Measurements from ENCODE around the gene DOHH.
"Not testable (repeated sequence)": the region's sequence is repeated elsewhere in the genome, so short reads cannot be mapped to it uniquely, and the experiment has no call there.

The DOHH gene

DNA sequence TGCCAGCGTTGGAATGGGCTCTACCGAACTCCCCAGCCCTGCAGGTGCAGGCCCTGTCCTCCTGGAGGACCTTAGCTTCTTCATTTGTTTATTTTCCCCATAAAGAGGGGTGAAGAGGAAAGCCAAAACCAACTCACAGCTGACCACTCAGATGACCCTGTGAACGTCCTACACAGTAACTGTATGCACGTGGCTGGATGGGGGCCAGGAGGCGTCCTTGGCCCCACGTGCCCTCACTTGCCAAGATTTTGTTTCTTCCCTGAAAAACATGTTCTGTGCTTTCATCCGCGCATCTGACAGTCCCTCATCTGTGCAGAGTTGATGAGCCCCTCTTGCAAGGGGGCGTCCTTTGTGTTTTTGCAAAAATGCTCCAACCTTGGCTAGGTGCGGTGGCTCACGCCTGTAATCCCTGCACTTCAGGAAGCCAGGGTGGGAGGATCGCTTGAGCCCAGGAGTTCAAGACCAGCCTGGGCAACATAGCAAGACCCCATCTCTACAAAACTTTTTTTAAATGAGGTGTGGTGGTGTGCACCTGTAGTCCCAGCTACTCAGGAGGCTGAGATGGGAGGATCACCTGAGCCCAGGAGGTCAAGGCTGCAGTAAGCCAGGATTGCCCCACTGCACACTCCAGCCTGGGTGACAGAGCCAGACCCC is 33.2 kb upstream of the DOHH start:
- TF ChIP-seq, protein P1, sequence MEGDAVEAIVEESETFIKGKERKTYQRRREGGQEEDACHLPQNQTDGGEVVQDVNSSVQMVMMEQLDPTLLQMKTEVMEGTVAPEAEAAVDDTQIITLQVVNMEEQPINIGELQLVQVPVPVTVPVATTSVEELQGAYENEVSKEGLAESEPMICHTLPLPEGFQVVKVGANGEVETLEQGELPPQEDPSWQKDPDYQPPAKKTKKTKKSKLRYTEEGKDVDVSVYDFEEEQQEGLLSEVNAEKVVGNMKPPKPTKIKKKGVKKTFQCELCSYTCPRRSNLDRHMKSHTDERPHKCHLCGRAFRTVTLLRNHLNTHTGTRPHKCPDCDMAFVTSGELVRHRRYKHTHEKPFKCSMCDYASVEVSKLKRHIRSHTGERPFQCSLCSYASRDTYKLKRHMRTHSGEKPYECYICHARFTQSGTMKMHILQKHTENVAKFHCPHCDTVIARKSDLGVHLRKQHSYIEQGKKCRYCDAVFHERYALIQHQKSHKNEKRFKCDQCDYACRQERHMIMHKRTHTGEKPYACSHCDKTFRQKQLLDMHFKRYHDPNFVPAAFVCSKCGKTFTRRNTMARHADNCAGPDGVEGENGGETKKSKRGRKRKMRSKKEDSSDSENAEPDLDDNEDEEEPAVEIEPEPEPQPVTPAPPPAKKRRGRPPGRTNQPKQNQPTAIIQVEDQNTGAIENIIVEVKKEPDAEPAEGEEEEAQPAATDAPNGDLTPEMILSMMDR (IDR thresholded peaks at IDR 0.05; ENCODE audit: low read depth, low read length, missing control alignments), result no peak
- H3K27me3 ChIP-seq (replicated peaks), result no peaks in the 10 kb centered on the region
- H3K27ac ChIP-seq, result no peak overlapping the region
- H3K4me3 ChIP-seq (ENCODE audit: low read depth, low read length), result no peak overlapping the region
- no peak for DNase-seq
- in situ Hi-C loops (cut with HindIII; ENCODE audit: low pct_ligation_motif_present, low sequenced_read_pairs), result no loop called here
- H3K36me3 ChIP-seq (replicated peaks), result peaks cover 44% of the 10 kb centered on the region

DNA sequence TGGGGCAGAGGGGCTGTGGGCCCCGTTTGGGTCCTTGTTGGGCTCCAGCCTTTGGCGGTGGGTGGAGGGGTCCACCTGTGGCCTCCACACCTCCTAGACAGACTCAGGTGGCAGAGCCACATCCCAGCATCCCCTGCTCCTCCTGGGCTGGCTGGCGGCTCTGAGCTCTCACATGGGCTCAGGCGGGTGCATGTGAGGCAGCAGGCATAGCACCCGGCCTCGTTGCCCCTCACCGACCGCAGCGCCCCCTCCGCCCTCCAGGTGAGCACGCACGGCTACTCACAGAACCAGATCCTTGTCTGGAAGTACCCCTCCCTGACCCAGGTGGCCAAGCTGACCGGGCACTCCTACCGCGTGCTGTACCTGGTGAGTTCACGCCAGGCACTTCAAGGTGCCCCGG is 32.6 kb upstream of the DOHH start:
- no peak for DNase-seq
- TF ChIP-seq, protein P1 (IDR thresholded peaks at IDR 0.05; ENCODE audit: low read depth, low read length, missing control alignments), result no peak
- Histone ChIP-seq H3K27me3 (replicated peaks) (no peaks in the 10 kb centered on the region), H3K27ac (no peak overlapping the region), H3K36me3 (replicated peaks) (peaks cover 48% of the 10 kb centered on the region), H3K4me3 (ENCODE audit: low read depth, low read length) (no peak overlapping the region)
- in situ Hi-C loops (cut with HindIII; ENCODE audit: low pct_ligation_motif_present, low sequenced_read_pairs), result no loop called here

DNA sequence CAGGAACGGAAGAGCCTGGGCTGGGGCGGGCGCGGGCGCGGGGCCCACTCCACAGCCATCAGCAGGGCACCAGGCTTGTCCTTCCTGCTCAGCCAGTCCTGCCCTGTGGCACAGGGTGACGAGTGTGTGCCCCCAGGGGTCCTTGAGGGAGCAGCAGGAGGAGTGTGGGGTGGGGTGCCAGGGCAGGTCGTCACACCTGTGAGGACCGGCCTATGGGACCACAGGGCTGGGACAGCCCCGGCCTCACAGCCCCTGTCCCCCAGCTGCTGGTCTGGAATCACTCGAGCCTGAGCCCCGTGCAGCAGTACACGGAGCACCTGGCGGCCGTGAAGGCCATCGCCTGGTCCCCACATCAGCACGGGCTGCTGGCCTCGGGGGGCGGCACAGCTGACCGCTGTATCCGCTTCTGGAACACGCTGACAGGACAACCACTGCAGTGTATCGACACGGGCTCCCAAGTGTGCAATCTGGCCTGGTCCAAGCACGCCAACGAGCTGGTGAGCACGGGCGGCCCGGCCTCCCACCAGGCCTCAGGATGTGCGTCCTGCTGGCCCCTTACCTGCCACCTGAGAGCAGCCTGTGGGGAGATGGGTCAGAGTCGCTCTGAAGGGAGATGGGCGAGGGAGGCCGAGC is 31.8 kb upstream of the DOHH start:
- TF ChIP-seq, protein P1 (IDR thresholded peaks at IDR 0.05; ENCODE audit: low read depth, low read length, missing control alignments), result no peak
- no peaks in the 10 kb centered on the region for H3K27me3 ChIP-seq (replicated peaks)
- DNase-seq, result no peak
- no peak overlapping the region for H3K27ac ChIP-seq
- in situ Hi-C loops (cut with HindIII; ENCODE audit: low pct_ligation_motif_present, low sequenced_read_pairs), result no loop called here
- peaks cover 55% of the 10 kb centered on the region for H3K36me3 ChIP-seq (replicated peaks)
- H3K4me3 ChIP-seq (ENCODE audit: low read depth, low read length), result no peak overlapping the region

DNA sequence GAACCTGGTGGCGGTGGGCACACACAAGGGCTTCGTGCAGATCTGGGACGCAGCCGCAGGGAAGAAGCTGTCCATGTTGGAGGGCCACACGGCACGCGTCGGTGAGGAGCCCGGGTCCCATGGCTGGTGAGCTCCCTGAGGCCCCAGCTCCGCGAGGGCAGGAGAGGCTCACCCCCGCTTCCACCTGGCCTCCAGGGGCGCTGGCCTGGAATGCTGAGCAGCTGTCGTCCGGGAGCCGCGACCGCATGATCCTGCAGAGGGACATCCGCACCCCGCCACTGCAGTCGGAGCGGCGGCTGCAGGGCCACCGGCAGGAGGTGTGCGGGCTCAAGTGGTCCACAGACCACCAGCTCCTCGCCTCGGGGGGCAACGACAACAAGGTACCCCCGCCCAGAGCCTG is 31.2 kb upstream of the DOHH start:
- Histone ChIP-seq H3K27me3 (replicated peaks) (no peaks in the 10 kb centered on the region), H3K4me3 (ENCODE audit: low read depth, low read length) (no peak overlapping the region), H3K36me3 (replicated peaks) (peaks cover 60% of the 10 kb centered on the region), H3K27ac (no peak overlapping the region)
- TF ChIP-seq, protein P1 (IDR thresholded peaks at IDR 0.05; ENCODE audit: low read depth, low read length, missing control alignments), result no peak
- DNase-seq, result no peak
- in situ Hi-C loops (cut with HindIII; ENCODE audit: low pct_ligation_motif_present, low sequenced_read_pairs), result no loop called here

DNA sequence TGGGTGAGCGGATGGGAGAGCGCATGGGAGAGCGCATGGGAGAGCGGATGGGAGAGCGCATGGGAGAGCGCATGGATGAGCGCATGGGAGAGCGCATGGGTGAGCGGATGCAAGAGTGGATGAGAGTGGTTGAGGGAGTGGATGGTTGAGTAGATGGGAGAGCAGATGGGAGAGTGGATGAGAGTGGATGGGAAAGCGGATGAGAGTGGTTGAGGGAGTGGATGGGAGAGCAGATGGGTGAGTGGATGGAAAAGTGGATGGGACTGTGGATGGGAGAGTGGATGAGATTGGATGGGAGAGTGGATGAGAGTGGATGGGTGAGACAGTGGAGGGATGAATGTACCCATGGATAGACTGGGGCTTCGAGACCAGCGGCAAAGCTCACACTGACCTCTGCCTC is 29.9 kb upstream of the DOHH start:
- no peak overlapping the region for H3K27ac ChIP-seq
- no peak overlapping the region for H3K4me3 ChIP-seq (ENCODE audit: low read depth, low read length)
- TF ChIP-seq, protein P1 (IDR thresholded peaks at IDR 0.05; ENCODE audit: low read depth, low read length, missing control alignments), result no peak
- no peaks in the 10 kb centered on the region for H3K27me3 ChIP-seq (replicated peaks)
- in situ Hi-C loops (cut with HindIII; ENCODE audit: low pct_ligation_motif_present, low sequenced_read_pairs), result no loop called here
- peaks cover 57% of the 10 kb centered on the region for H3K36me3 ChIP-seq (replicated peaks)
- DNase-seq, result no peak

DNA sequence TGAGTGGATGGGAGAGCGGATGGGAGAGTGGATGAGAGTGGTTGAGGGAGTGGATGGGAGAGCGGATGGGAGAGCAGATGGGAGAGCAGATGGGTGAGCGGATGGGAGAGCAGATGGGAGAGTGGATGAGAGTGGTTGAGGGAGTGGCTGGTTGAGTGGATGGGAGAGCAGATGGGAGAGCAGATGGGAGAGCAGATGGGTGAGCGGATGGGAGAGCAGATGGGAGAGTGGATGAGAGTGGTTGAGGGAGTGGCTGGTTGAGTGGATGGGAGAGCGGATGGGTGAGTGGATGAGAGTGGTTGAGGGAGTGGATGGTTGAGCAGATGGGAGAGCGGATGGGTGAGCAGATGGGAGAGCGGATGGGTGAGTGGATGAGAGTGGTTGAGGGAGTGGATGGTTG is 28.8 kb upstream of the DOHH start:
- peaks cover 56% of the 10 kb centered on the region for H3K36me3 ChIP-seq (replicated peaks)
- DNase-seq; H3K27ac ChIP-seq; H3K27me3 ChIP-seq (replicated peaks); in situ Hi-C loops (cut with HindIII; ENCODE audit: low pct_ligation_motif_present, low sequenced_read_pairs); H3K4me3 ChIP-seq (ENCODE audit: low read depth, low read length): not testable (repeated sequence)
